GM18505 (cell line): ENCODE data around the gene CCDC182.

Source experiments
- ATAC-seq: cut with Tn5 transposase; IDR thresholded peaks from one replicate; pipeline ENCODE4 v1.9.1; 2021; ENCODE audit not compliant: unreplicated experiment
- POLR2A ChIP-seq: IDR thresholded peaks from 4 replicates; pipeline ENCODE4 v1.6.1; 2011; ENCODE audit warnings: borderline replicate concordance; ENCODE audit not compliant: insufficient read depth, insufficient read length; ENCODE audit errors: extremely low read depth

Gene CCDC182

DNA sequence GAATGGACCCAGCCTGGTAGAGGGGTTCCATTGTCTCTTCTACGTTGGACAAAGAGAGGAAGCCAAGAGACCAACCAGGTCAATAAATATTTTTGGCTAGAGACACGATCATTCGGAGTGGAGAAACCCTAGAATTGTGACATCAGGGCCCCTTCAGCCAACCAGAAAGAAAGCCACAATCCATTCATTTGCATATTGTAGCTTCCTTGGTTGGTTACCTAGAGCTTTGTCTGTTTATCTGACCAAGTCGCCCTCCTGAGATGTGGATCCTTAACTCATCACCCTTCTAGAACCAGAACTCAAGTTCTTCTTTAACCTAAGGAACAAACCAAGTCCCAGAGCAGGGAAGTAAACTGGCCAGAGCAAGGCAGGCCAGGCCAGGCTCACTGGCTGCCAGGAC, at the start of gene CCDC182:
Gene CCDC182 (minus strand): TSS at position 58 of the 400 bp plus-strand sequence. CDS start 27 bp downstream, at position 31.
- ATAC-seq: no peak
- TF ChIP-seq POLR2A: no peak

DNA sequence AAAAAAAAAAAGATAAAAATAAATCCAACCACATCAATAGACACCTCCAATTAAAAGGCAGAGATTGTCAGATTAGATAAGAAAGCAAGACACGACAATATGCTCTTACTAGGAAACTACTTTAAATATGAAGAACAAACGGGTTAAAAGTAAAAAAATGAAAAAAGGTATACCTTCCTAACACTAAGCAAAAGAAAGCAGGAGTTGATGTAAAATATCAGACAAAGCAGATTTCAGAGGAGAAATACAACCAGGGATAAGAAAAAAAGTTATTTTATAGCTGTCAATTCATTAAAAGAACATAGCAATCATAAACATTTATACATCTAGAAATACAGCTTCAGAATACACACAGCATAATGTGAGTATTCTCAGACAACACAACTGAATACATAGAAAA, 49.7 kb upstream of the CCDC182 start:
- TF ChIP-seq POLR2A: no peak
- ATAC-seq: no peak

DNA sequence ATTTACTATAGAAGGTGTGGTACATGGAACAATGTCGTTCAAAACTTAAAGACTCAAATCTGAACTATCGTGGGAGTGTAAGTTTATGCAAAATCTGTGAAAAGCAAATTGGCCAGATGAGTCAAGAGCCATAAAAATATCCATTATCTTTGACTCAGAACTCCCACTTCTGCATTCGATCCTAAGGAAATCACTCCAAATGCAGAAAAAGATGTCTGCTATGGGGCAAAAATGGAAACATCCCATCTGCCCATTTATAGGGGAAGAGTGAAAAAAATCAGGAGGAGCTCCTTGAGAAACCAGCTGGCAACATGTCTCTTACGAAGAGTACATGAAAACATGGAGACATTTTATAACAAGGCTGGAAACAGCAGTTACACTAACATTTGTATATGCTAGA, 43.6 kb upstream of the CCDC182 start:
- ATAC-seq: no peak

DNA sequence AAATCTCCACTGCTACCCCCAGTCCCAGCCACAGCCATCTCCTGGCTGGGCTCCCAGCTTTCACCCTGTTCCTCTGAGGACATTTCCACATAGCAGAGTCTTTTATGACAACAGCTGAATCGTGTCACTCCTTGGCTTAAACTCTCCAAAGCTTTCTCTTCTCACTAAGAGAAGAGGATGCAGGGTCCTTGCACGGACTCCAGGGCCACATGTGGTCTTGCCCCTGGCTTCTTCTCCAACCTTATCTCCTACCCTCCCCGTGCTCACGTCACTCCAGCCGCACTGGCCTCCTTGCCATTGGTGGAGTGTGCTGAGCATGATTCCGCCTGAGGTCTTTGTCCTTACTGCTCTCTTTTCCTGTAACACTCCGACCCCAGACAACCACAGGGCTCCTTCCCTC, 39.9 kb upstream of the CCDC182 start:
- no peak for ATAC-seq
- no peak for TF ChIP-seq POLR2A

More for the DNA sequence above, 43.6 kb upstream of the CCDC182 start:
- no peak for TF ChIP-seq POLR2A

DNA sequence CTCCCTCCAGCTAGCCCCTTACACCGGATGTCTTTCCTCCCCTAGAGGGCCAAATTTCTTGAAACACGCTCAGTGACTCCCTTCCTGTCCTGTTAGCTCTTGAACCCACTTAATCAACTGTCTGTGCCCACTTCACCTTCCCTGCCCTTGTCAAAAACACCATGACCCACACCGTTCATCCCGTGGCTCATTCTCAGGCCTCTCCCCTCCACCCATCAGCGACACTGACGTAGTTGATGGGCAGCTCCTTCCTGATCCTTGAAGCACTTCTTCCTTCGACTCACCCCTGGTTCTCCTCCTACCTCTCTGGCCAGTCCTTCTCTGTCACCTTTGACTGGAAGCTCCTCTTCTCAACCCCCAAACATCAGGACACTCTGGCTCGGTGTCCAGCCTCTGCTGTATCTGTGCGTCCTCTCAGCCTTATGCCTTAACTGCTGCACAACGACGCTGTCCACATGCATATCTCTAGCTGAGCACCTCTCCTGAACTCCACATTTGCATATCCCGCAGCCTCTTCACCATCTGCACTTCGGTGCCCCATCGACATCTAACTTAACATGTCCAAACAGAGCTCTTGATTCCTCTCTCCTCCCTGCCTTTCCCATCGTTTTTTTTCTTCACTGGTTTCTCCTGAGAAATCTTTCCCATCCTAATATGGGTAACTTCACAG, 39.3 kb upstream of the CCDC182 start:
- ATAC-seq: no peak
- no peak for TF ChIP-seq POLR2A

DNA sequence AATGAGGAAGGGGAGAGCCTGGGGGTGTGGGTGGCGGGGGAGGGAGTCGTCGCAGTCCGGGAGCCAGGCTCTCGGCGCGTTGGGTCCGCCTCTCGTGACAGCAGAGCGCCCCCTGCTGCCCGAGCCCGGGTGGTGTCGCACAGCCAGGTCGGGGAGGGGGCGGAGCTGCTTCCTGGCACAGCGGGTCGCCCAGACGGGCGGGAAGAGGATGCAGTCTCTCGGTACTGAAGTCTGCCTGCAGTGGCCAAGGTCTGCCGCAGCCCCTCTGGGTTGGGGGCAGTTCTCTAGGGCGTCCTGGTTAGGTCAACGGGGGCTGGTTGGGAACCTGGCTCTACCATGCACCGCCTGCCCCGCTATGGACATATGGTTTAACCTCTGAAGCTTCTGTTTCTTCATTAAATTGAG, 38.2 kb upstream of the CCDC182 start:
- no peak for TF ChIP-seq POLR2A
- ATAC-seq: no peak

DNA sequence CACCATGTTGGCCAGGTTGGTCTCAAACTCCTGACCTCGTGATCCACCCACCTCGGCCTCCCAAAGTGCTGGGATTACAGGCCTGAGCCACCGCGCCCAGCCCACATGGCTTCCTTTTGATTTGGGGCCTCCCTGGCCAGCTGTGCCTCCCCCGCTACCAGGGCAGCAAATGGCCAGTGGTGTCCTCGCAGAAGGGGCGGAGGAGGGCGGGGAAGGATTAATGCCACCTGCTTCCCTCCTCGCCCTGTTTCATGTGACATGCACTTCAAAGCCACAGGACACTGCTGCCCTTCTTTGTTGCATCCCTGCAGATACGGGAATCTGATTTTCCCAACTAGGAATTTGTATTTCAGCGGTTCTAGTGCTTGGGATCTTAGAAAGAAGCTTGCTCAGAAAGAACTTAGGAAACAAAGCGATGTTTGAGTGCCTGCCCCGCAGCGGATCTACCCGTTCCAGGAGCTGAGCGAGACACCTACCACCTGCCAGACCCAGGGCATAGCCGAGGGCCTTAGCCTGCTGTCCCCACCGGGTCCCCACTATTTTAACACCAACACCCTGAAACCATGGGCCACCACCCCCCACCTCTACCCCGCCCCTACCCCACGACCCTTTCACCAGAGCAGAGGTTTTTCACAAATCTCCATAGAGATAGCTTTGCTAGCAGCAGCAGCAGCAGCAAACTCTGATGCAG, 37.7 kb upstream of the CCDC182 start:
- no peak for ATAC-seq
- no peak for TF ChIP-seq POLR2A

DNA sequence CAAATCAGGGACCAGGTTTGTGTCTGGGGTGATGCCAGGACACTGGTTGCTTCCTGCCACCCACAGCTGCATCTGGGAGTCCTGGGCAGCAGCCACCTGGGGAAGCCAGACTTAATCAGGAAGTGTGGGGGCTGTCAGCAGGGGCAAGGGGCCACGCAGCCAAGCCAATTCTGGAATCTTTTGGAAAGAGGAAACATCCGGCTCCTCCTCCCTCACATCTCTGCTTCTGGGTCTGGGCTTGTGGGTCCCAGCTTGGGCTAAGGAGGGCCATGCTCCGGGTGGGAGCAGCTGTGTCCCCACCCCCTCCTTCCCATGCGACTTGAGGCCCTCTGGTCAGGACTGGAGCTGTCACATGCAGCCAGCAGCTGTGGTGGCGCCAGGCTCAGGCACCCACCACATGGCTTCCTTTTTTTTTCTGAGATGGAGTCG, 37.0 kb upstream of the CCDC182 start:
- no peak for ATAC-seq
- TF ChIP-seq POLR2A: no peak

DNA sequence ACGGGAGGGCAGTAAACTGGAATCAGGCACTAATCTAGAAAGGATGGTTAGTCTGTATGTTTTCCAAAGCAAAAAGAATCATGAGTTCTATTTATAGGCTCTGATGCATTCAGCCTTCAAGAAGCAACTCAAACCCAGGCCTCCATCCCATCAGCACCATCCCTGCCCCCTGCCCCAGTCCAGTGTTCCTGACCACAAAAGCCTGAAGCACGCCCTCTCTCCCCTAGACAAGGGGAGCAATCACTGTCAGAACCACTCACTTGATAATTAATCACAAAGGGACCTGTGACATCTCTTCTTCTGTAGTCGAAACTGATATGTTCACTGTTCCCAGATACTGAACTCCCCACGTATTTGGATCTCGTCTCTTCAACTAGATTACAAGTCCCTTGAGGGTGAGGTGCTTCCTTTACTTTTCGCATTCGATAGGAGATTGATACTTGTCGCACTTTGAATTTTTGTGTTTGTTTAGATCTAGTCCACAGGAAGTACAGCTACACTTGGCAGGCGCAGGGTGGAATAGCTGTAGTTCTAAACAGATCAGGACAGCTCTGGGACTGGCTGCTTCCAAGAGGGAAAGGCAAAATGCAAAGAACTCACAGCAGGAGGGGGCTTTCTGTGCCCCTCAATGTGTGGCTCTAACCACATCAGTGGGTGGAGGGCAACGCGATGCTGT, 36.4 kb upstream of the CCDC182 start:
- TF ChIP-seq POLR2A: no peak
- no peak for ATAC-seq

DNA sequence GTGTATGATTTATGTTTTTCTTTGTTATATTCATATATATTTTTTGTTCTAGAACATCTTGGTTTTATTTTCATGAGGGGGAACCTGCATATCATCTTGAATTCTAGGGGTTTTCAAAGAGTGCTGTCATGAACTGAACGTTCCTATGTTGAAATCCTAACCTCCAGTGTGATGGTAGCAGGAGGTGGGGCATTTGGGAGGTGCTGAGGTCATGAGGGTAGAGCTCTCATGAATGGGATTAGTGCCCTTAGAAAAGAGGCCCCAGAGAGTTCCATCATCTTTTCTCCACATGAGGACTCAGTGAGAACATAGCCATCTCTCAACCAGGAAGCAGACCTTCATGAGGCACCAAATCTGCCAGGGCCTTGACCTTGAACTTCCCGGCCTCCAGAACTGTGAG, 34.6 kb upstream of the CCDC182 start:
- no peak for ATAC-seq
- no peak for TF ChIP-seq POLR2A

DNA sequence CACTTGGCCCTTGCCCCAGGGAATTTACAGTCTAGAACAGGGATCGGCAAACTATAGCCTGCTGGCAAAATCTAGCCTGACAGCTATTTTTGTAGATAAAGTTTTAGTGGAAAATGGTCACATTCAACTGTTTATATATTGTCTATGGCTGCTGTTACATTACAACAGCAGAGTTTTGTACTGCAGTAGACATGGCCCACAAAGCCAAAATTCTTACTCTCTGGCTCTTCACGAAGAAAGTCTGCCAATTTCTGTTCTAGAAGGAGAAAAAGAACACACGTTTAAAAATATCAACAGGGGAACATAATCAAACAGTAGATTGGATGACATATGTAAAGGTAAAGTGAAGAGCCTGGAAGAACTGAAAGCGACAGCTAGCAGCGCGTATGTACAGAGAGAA, 33.2 kb upstream of the CCDC182 start:
- TF ChIP-seq POLR2A: no peak
- no peak for ATAC-seq

DNA sequence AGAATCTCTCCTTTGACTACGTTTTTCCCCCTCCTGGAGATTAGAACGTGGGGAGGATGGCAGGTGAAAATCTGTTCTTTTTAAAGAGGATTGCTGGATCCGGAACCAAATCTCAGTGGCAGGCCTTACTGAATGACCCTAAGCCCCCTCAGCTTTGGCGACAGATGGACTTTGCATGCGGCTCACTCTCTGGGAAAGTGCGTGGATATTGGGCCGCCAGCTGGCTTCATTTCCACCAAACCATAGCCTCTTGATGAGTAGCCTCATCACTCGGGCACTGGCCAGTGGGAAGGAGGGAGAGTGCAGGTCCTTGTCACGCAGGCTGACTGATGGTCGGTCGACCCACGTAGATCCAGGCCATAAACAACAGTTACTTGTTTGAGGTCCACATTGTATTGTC, 31.3 kb upstream of the CCDC182 start:
- no peak for TF ChIP-seq POLR2A
- ATAC-seq: no peak

DNA sequence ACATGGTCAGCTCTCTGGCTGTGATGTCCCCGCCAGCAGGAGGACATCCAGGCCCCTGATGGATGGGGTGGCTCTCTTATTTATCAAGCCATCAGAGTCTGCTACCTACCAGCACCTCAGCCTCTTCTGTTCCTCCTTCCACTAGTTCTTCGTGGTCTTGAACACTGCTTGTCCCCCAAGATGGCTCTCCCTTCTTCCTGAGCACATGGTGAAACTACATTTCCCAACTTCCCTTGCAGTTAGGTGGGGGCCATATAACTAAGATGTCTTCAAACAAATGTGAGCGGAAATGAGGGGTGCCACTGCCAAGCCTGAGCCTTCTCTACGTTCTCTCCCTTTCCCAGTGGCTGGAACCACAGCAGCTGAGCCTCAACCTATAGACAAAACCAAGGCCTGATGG, 29.8 kb upstream of the CCDC182 start:
- no peak for ATAC-seq
- TF ChIP-seq POLR2A: no peak

DNA sequence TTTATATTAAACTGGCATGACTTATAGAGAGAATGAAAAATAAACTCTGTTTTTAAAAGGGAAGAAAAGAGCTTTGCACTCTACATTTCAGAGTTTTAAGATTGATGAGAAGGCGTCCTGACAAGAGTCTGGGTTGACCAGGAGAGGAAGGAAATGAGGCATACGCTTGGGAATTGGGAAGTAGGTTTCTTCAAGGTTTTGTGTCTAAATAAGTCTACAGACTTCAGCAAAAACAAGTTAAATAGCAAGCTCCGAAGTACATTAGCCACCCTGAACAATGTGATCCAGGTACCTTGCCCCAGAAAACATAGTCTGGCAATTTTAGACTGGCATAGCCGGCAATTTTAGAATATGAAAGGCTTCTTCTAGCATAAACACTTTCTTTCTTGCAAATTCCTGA, 28.5 kb upstream of the CCDC182 start:
- no peak for TF ChIP-seq POLR2A
- ATAC-seq: no peak

DNA sequence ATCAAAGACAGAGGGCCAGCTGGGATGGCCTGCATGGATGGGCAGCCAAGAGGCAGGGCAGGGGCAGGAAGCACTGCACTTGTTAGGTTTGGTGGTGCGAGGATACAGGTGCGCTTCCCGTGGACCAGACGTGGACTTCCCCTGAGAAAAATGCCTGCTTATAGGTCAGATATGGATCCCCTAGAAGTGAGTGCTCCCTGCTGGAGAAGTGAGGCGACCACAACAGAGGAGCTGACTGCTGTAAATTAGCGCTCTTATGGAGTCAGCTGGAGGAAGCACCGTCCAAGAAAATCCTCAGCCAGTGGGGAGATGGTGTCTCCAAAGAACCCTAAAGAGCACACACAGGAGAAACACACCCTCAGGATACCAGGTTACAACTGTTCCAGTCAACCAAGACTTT, 27.7 kb upstream of the CCDC182 start:
- TF ChIP-seq POLR2A: no peak
- ATAC-seq: no peak

DNA sequence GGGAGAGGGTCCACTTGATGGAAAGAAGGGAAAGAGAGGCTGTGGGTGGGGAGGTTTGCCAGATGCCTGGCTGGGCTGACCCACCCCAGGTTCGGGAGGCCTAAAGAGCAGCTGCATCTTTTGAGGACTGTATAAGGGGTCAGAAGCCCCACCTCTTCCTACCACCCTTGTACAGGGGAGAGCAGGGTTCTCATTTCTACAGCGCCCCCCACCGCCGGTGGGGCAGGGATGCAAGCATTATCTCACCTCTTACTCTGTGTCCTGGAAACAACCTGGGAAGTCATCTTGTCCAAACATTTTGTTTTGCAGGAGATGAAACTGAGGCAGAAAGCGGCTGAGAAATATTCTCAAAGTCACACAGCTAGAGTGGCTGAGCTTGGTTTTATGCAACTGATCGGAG, 22.5 kb upstream of the CCDC182 start:
- TF ChIP-seq POLR2A: no peak
- ATAC-seq: no peak
